CD4-positive, alpha-beta T cell treated with Interleukin-15 for 4 hours (primary cell): ENCODE data around the gene MKRN2OS.

Experiments used
- DNase-seq: peaks from one replicate; pipeline ENCODE4 v3.0.0-alpha.2; 2020; ENCODE audit warnings: low spot score

MKRN2OS gene, protein sequence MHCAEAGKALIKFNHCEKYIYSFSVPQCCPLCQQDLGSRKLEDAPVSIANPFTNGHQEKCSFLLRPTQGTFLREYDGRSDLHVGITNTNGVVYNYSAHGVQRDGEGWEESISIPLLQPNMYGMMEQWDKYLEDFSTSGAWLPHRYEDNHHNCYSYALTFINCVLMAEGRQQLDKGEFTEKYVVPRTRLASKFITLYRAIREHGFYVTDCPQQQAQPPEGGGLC

DNA sequence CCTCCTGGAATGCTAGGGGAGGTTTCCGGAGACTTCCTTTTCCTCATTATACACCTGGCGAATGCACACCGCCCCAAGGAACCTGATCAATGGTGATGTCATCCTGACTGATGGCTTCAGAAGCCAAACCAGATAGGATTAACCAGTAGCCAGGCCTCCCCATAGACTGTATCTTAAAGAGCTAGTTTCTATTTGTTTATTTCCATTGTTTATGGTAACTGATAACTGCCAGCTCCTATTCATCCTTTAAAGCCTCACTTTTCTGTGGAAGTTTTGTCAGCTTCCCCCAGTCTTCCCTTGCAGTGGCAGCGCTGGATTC is at the start of gene MKRN2OS:
Gene MKRN2OS, minus strand, starts transcription at position 27 of the 319 bp plus-strand sequence. CDS start 35 bp downstream, outside the sequence.
- DNase-seq = no peak

DNA sequence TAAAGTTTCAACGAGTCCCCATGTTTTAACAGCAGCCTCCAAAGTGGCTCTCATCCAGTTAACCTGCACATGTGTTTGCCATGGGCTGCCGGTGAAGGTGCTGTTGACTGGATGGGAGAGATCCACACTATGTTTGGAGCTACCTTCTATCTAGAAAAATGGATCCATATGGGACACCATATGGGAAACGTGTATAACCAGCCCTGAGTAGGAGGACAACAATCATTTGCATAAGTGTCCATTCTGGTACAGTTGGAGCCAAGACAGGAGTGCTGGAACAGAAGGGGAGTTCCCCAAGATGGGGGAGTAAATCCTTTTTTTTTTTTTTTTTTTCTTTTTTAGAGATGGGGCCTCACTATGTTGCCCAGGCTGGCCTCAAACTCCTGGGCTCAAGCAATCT is 48.2 kb upstream of the MKRN2OS start:
- DNase-seq = no peak

DNA sequence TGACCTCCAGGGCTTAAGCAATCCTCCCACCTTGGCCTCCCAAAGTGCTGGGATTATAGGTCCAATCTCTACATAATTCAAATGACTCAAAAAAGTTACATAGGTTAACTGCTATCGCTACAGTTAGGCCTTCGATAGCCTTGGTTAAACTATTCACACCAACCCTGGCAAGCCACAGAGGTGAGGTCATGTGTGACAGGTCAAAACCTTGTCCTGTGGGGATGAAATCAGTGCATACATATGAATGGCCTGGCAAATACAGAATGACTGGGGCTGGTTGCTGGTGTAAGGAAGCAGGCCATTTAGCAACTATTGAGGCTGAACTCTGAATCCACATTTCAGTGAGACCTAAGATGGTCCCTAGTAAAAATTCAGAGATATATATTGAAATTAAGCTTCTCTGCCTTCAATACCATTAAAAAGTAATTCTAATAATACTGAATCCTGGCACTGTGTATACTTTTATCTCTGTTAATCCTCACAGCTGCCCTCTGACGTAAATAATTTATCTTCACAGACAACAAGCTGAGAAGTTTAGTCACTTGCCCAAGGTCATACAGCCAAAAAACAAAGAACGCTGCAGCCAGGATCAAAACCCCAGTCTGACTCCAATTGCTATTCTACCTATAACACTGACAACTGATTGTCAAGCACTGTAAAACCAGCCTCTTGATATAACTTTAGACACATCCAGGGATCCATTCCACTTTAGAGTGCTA is 46.9 kb upstream of the MKRN2OS start:
- no peak for DNase-seq

- no peak for DNase-seq
These were observed 46.2 kb upstream of the MKRN2OS start for GRCh38 chr3:12591456-12591855.

- no peak for DNase-seq
These were observed 44.8 kb upstream of the MKRN2OS start for GRCh38 chr3:12590096-12590495.

GRCh38 chr3:12588039-12589009 is 43.0 kb upstream of the MKRN2OS start:
- no peak for DNase-seq

GRCh38 chr3:12586403-12586802 is 41.1 kb upstream of the MKRN2OS start:
- DNase-seq = no peak

- DNase-seq = no peak
These were observed 40.7 kb upstream of the MKRN2OS start for GRCh38 chr3:12585970-12586369.

- no peak for DNase-seq
These were observed 39.9 kb upstream of the MKRN2OS start for GRCh38 chr3:12585181-12585580.

DNA sequence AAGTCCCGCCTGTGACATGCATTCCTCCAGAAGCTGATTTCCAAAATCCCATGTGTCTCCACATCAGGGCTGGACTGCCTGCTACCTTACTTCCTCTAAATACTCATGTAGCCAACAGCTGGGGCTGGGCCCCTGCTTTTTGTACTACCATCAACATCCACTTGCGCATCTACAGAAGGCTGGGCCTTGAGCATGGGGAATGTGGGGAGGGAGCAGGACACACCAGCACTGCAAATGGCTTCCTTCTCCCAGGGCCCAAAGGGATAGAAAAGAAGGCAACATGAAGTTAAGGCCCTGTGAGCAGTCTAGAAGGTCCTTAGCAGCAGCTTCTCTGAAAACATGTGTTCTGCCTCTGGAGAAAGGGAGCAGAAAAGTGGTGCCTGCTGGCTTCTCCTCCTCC is 38.8 kb upstream of the MKRN2OS start:
- no peak for DNase-seq

- DNase-seq = no peak
These were observed 38.0 kb upstream of the MKRN2OS start for GRCh38 chr3:12583280-12583679.

DNA sequence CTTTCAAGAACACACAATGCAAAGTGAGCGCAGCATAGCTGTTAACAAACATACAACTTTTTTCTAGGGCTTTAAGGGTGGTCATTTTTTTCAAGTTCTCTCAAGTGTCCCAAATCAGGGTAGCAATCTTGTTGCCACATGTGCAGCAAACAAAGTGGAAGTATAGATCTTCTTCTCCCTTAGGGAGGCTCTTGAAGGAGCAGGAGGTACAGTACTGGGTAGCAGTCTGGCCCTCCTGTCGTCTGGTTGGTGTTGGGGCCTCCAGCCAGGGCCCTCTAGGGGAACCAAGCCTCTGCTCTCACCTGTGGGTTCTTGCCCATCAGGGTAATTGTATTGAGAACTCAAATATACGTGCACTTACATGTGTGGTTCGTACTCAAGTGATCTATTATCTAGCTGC is 37.4 kb upstream of the MKRN2OS start:
- no peak for DNase-seq

DNA sequence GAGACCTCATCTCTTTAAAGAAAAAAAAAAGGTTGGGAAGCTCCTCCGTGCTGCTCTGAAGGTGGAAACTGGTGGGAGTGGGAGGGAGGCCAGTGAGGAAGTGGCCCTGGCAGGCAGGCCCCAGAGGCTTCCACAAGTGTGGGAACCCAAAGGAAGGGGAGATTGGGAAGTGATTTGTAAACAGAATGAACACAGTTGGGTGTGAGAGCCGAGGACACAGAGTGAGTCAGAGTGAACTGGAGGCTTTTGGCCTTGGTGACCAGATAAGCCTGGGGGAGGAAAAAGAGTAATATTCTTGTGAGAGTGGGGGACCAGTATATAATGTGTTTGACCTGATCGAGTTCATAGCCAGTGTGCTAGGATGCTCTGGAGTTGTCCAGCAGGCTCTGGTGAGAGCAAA is 34.6 kb upstream of the MKRN2OS start:
- no peak for DNase-seq

DNA sequence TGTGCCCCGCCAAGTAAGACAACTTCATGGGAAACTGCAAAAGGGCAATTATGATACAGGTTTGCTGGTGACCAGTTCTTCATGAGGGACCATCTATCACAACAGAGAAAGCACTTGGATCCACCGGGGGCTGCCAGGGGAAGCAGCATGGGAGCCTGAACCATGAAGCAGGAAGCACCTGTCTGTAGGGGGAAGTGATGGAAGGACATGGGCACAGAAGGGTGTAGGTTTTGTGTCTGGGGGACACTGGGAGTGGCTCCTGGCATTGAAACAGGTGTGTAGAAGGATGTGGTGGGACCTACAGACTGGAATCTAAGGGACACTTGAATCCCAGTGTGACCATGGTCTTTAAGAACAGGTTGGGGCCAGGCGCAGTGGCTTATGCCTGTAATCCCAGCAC is 34.2 kb upstream of the MKRN2OS start:
- no peak for DNase-seq

GRCh38 chr3:12578742-12579141 is 33.4 kb upstream of the MKRN2OS start:
- DNase-seq = no peak

- DNase-seq = no peak
These were observed 32.1 kb upstream of the MKRN2OS start for GRCh38 chr3:12577379-12577778.

DNA sequence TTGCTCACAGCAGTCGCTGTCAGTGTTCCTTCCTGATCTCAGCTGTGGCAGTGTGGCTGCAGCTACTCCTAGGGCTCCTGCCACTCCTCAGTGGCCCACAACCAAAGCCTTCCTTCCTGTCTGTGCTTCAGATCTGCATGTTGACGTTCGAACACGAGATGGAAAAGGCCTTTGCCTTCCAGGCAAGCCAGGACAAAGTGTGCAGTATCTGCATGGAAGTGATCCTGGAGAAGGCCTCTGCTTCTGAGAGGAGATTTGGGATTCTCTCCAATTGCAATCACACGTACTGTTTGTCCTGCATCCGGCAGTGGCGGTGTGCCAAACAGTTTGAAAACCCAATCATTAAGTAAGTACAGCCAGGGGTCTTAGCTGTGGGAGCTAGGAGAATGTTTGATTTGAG is 29.4 kb upstream of the MKRN2OS start:
- DNase-seq = no peak

DNA sequence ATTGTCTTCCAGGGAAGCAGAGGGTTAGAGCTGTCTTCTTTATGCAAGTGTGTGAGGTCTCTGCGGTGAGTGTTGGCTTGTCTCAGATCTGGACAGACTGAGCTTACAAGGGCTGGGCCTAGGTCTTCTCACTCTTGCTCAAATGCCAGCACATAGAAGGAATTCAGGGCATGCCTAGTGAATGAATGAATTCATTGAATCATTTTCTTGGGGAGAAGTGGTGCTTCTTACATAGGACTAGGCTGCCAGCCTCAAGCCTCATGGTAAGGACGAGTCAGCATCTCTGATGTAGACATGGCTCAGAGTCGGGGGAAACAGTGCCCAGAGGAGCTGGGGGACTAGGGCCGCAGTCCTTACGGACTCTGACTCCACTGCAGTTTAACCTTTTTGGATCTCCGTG is 28.8 kb upstream of the MKRN2OS start:
- no peak for DNase-seq

- no peak for DNase-seq
These were observed 26.7 kb upstream of the MKRN2OS start for GRCh38 chr3:12571986-12572385.

DNA sequence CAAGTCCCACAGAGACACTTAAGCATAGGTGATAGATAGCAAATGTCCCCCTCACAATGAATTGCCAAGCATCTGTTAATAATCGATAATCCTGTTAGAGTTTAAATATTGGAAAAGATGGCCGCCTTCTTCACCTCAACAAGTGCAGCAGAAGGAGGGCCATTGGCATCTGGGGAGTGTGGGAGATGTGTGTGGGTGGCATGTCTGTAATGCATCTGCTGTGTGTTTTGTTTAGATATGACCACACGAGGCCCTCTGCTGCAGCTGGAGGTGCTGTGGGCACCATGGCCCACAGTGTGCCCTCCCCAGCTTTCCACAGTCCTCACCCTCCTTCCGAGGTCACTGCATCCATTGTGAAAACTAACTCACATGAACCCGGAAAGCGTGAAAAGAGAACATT is 24.5 kb upstream of the MKRN2OS start:
- DNase-seq = no peak

DNA sequence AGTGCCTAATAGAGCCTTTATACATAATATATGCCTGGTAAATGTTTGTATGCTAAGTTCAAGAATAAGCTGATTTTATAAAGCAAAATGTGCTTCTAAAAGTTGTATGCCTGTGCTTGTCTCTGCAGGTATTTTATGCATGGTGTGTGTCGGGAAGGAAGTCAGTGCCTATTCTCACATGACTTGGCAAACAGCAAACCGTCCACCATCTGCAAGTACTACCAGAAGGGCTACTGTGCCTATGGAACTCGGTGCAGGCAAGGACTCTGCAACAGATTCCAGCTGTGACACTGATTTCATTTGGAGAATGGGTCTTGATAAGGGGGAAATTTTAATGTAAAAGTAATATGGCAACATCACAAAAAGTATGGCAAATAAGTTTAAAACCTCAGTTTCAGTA is 23.4 kb upstream of the MKRN2OS start:
- DNase-seq = no peak

GRCh38 chr3:12566976-12567375 is 21.7 kb upstream of the MKRN2OS start:
- DNase-seq = no peak

DNA sequence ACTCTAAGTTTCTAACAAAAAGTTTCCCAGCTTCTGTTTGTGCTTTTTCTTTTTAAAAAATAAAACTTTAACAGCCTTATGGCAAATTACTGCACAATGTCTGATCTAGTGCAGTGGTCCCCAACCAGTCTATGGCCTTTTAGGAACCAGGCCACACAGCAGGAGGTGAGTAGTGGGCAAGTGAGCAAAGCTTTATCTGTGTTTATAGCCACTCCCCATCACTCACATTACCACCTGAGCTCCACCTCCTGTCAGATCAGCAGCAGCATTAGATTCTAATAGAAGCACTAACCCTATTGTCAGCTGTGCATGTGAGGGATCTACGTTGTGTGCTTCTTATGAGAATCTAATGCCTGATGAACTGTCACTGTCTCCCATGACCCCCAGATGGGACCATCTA is 17.2 kb upstream of the MKRN2OS start:
- no peak for DNase-seq
